GM23248 (cell line): ENCODE measurements around the gene LGALS3. TPM values are rescaled to one million over a fixed set of nuclear protein-coding genes. Genes with fewer than 3 reads are reported as not detected.

Experiments used
- DNase-seq: peaks from one replicate; pipeline ENCODE4 v3.0.0-alpha.2; 2015
- H2AFZ ChIP-seq: fragments of 200-600 bp; sonication (generic); 2 replicates; pipeline ENCODE4 v1.6.1; 2016; ENCODE audit warnings: antibody characterized with exemption
- H3F3A ChIP-seq: fragments of 200-600 bp; sonication (generic); 2 replicates; pipeline ENCODE4 v1.6.1; 2016; ENCODE audit warnings: mild to moderate bottlenecking, antibody characterized with exemption, mixed run types; ENCODE audit not compliant: insufficient read depth
- H3K27ac ChIP-seq: fragments of 200-600 bp; sonication (generic); 2 replicates; pipeline ENCODE4 v1.5.1; 2016; ENCODE audit warnings: mild to moderate bottlenecking
- H3K27me3 ChIP-seq: fragments of 200-600 bp; sonication (generic); replicated peaks from 2 replicates; pipeline ENCODE4 v1.6.1; 2016; ENCODE audit warnings: mild to moderate bottlenecking; ENCODE audit not compliant: insufficient read depth
- H3K36me3 ChIP-seq: fragments of 200-600 bp; sonication (generic); 2 replicates; pipeline ENCODE4 v1.6.1; 2016; ENCODE audit warnings: low read depth, mild to moderate bottlenecking
- H3K4me1 ChIP-seq: fragments of 200-600 bp; sonication (generic); 2 replicates; pipeline ENCODE4 v1.6.1; 2016; ENCODE audit warnings: mild to moderate bottlenecking; ENCODE audit not compliant: insufficient read depth
- H3K4me2 ChIP-seq: fragments of 200-600 bp; sonication (generic); one replicate; pipeline ENCODE4 v1.6.1; 2016; ENCODE audit warnings: mild to moderate bottlenecking; ENCODE audit not compliant: unreplicated experiment
- H3K4me3 ChIP-seq: fragments of 200-600 bp; sonication (generic); 2 replicates; pipeline ENCODE4 v1.5.1; 2016; ENCODE audit warnings: mild to moderate bottlenecking
- H3K79me2 ChIP-seq: fragments of 200-600 bp; sonication (generic); 2 replicates; pipeline ENCODE4 v1.6.1; 2016; ENCODE audit warnings: mild to moderate bottlenecking; ENCODE audit not compliant: insufficient read depth
- H3K9ac ChIP-seq: fragments of 200-600 bp; sonication (generic); 2 replicates; pipeline ENCODE4 v1.6.1; 2016; ENCODE audit warnings: mild to moderate bottlenecking
- H3K9me2 ChIP-seq: fragments of 200-600 bp; sonication (generic); 2 replicates; pipeline ENCODE4 v1.6.1; 2016; ENCODE audit warnings: mixed run types, mild to moderate bottlenecking, moderate library complexity; ENCODE audit not compliant: insufficient read depth
- H3K9me3 ChIP-seq: fragments of 200-600 bp; sonication (generic); one replicate; pipeline ENCODE4 v1.6.1; 2017; ENCODE audit warnings: low read depth
- H4K20me1 ChIP-seq: fragments of 200-600 bp; sonication (generic); 2 replicates; pipeline ENCODE4 v1.6.0; 2016; ENCODE audit not compliant: insufficient read depth
- EZH2 ChIP-seq: fragments of 200-600 bp; sonication (generic); IDR thresholded peaks from 2 replicates; pipeline ENCODE4 v1.6.1; 2018; ENCODE audit warnings: antibody characterized with exemption, mild to moderate bottlenecking; ENCODE audit not compliant: insufficient read depth, poor library complexity, severe bottlenecking
- EZH2phosphoT487 ChIP-seq: fragments of 200-600 bp; sonication (generic); IDR thresholded peaks from 2 replicates; pipeline ENCODE4 v1.6.1; 2018; ENCODE audit warnings: antibody characterized with exemption, moderate library complexity, mild to moderate bottlenecking, low read depth; ENCODE audit not compliant: insufficient read depth
- WGBS, 2 experiments: methylation state at CpG; one replicate each; pipeline ENCODE4 v1.1.6; 2015 to 2017; ENCODE audit warnings: low lambda C conversion rate in 2 of 2, low coverage in 1 of 2; ENCODE audit errors: missing lambda C conversion rate in 2 of 2; 5-methylcytosine and 5-hydroxymethylcytosine counted together
- in situ Hi-C: fragments of 300-500 bp; cut with MboI; formaldehyde crosslinking; loops from 2 replicates; pipeline ENCODE4 v1.15.0; 2020
- polyA plus RNA-seq: library from polyadenylated mRNA; unstranded; fragments of >200 nt; fragmentation: Nextera tagmentation; extraction: Ambion mirVana; gene quantifications from 2 replicates; pipeline ENCODE4 v1.2.1, GENCODE V29; 2016
- total RNA-seq: library from RNA; depleted of rRNA; stranded (reverse); fragments of >200 nt; shearing (Covaris generic); gene quantifications from 2 replicates; pipeline ENCODE4 v1.2.3, GENCODE V29; 2014

Gene LGALS3
- total and polyA plus RNA-seq, 2 experiments from 2014 or later: 363 to 541 TPM

DNA sequence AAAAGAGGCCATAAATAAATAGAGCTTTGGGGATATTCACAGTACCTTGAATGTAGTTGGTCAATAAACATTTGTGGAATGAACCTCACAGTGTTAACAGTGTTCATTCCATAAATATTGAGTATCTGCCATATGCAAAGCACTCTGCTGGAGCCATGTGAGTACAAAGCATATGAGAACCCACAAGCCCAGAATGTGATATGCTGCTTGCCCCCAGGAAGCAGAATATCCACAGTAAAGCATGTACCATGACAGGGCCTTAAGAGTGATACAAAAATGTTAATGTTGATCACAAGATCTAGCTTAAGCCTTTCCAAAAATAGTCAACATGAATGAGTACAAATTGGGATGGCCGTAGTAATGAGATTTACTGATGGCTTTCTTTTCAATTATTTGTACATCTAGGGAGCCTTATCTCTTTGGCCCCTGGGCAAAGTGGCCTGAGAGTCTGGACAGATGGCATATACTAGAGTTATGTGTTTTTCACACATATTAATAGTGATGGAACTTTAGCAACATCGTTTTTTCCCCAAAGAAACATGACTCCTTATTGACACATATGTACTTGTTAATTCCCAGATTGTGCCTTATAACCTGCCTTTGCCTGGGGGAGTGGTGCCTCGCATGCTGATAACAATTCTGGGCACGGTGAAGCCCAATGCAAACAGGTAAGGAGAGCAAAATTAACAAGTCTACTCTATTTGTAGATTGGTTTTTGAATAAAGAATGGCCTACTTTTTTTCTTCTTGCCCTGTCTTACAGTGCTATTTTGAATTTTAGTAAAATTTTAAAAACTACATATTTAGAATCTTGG is 10.9 kb downstream of the LGALS3 start:
- Histone ChIP-seq H2AFZ (no peak overlapping the region), H3K4me2 (no peak overlapping the region), H3K27ac (no peak overlapping the region), H4K20me1 (no peaks in the 10 kb centered on the region), H3K79me2 (peaks cover 66% of the 10 kb centered on the region), H3K9me3 (no peaks in the 10 kb centered on the region), H3F3A (peaks cover 51% of the 10 kb centered on the region), H3K36me3 (peaks cover 66% of the 10 kb centered on the region), H3K4me3 (no peak overlapping the region), H3K9ac (no peak overlapping the region), H3K4me1 (peaks cover 20% of the 10 kb centered on the region), H3K27me3 (no peaks in the 10 kb centered on the region), H3K9me2 (no peaks in the 10 kb centered on the region)
- in situ Hi-C loops: no loop called here
- DNase-seq: no peak
- TF ChIP-seq EZH2phosphoT487: no peak
- TF ChIP-seq EZH2: no peak
- WGBS, 2 experiments: 97 to 98% methylated on average over 4 of the region's 4 CpGs

- Histone ChIP-seq H3K9me3 (no peaks in the 10 kb centered on the region), H3K9me2 (no peaks in the 10 kb centered on the region), H3K27ac (no peak overlapping the region), H2AFZ (no peak overlapping the region), H3F3A (peaks cover 57% of the 10 kb centered on the region), H4K20me1 (no peaks in the 10 kb centered on the region), H3K4me2 (no peak overlapping the region), H3K9ac (no peak overlapping the region), H3K4me3 (no peak overlapping the region), H3K27me3 (no peaks in the 10 kb centered on the region), H3K36me3 (peaks cover 84% of the 10 kb centered on the region), H3K4me1 (peaks cover 11% of the 10 kb centered on the region), H3K79me2 (peaks cover 47% of the 10 kb centered on the region)
- WGBS, 2 experiments: 88 to 89% methylated on average over 3 of the region's 3 CpGs
- no peak for DNase-seq
- TF ChIP-seq EZH2phosphoT487 (no peak), EZH2 (no peak)
- in situ Hi-C loops: no loop called here
Measured at GRCh38 chr14:55141825-55142224, 12.8 kb downstream of the LGALS3 start.

- Histone ChIP-seq H3K9me2 (no peaks in the 10 kb centered on the region), H3K4me3 (no peak overlapping the region), H3K36me3 (peaks cover 87% of the 10 kb centered on the region), H2AFZ (no peak overlapping the region), H3K4me2 (no peak overlapping the region), H3K27ac (no peak overlapping the region), H3K4me1 (peaks cover 5% of the 10 kb centered on the region), H3K9me3 (no peaks in the 10 kb centered on the region), H3K27me3 (no peaks in the 10 kb centered on the region), H3F3A (peaks cover 57% of the 10 kb centered on the region), H3K79me2 (peaks cover 40% of the 10 kb centered on the region), H3K9ac (no peak overlapping the region), H4K20me1 (no peaks in the 10 kb centered on the region)
- 66 to 71% methylated on average over 2 of the region's 2 CpGs for WGBS, 2 experiments
- DNase-seq: no peak
- TF ChIP-seq EZH2: no peak
- in situ Hi-C loops: no loop called here
Measured at GRCh38 chr14:55142466-55142865, 13.4 kb downstream of the LGALS3 start.

DNA sequence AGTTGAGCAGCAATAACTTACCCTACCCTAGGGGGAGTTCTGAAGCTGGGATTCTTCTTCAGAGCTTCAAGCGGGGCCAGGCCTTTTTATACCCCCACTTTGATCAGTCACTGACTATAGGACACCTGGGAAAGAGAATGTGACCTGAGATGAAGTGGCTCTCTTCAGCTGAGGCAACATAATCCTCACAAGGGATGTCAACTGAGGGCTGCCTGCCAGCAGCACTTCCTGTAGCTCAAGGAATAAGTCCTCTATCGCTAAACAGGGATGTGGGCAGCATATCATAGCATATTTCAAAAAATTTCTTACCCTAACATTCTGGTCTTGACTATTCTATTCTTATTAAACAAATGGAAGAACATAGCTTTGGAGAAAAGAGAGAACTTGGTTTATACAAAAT is 17.4 kb downstream of the LGALS3 start:
- Histone ChIP-seq H3F3A (peaks cover 71% of the 10 kb centered on the region), H3K4me1 (peaks cover 5% of the 10 kb centered on the region; the same call in 1 of the 2 replicates), H3K27me3 (no peaks in the 10 kb centered on the region), H3K79me2 (peaks cover under 1% of the 10 kb centered on the region), H3K9ac (no peak overlapping the region), H3K4me3 (no peak overlapping the region), H3K4me2 (no peak overlapping the region), H4K20me1 (no peaks in the 10 kb centered on the region), H2AFZ (no peak overlapping the region), H3K27ac (no peak overlapping the region), H3K9me2 (no peaks in the 10 kb centered on the region), H3K9me3 (no peaks in the 10 kb centered on the region), H3K36me3 (peaks cover 61% of the 10 kb centered on the region)
- TF ChIP-seq EZH2phosphoT487 (no peak), EZH2 (no peak)
- in situ Hi-C loops: no loop called here
- WGBS, 2 experiments: 67 to 90% methylated on average over 2 of the region's 2 CpGs
- DNase-seq: no peak
